HG02678 (cell line): ENCODE measurements around the gene OVAAL.

Experiments used
- ATAC-seq: cut with Tn5 transposase; IDR thresholded peaks from one replicate; pipeline ENCODE4 v1.9.1; 2021; ENCODE audit warnings: mild to moderate bottlenecking, moderate library complexity; ENCODE audit not compliant: unreplicated experiment

Gene OVAAL

GRCh38 chr1:180603223-180603849 is 44.6 kb downstream of the OVAAL start:
- ATAC-seq = no peak

- no peak for ATAC-seq
Measured at GRCh38 chr1:180603850-180604226, 45.1 kb downstream of the OVAAL start.

DNA sequence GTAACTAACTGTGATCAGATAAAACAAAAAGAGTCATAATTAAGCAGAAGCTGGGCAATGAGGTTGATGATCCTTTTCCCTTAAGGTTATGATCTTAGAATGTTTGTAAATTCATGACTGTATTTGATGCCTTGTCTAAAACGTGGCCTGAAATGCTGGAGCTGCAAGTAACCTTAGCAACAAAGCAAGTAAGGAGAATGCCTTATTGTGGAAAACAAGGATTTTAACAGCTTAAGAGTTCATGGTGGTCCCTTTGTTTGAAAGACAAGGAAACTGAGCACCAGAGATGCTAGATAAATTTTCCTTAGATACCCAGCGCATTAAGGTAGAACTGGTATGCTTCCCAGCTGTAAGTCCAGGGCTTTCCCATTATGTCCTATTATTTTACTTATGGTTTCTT is 47.4 kb downstream of the OVAAL start:
- no peak for ATAC-seq

- ATAC-seq = no peak
Measured at GRCh38 chr1:180609643-180610555, 51.1 kb downstream of the OVAAL start.

- no peak for ATAC-seq
Measured at GRCh38 chr1:180610556-180611015, 51.8 kb downstream of the OVAAL start.

DNA sequence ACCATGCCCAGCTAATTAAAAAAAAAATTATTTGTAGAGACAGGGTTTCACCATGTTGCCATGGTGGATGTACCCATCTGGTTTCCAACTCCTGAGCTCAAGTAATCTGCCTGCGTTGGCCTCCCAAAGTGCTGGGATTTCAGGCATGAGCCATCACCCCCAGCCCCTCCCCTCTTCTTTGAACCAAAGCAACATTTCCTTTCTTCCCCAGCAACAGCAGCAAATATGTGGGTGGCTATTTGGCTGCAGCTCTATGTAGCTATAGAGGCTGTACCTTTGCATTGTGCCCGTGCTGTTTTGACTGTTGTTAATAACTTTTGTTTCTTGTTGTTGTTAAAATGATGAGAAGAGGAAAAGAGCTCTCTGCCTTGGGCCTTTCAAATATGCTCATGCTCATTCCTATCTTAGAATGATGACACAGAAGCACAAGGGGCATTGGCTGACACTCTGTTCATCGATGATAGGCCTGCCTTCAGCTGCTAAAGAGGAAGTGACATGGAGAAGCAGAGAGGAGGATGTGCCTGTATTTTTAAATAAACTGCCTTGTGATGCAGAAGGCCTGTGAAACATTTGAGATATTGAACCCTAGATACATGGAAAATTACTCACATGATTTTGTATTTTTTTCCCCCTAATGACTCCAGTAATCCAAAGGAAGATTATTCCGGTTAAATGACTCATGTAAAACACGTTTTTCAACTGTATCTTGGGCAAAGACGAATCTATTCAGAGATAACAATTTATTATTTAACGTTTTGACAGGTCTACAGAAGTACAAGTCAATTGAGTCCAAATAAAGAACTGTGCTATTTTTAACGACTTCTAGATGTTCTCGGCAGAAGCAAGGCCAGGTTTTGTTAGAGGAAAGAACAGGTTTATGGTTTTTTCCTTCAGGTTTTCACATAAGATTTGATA is 52.5 kb downstream of the OVAAL start:
- no peak for ATAC-seq

DNA sequence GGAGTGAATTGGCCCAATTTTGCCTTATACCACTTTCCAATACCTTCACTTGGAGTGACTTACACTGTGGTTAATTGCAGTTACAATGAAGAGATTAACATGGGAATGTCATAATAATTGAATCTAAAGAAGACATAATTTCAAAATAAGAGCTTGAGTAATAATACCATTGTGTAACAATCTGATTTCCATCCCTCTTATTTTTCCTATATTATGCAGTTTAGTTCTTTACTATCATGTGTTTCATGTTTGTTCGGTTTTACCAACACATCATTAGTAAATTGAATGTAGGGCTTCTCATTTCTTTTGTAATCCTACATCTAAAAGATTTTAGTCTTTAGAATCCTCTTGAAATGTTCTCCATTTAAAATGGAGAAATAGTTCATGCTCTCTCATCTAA is 53.9 kb downstream of the OVAAL start:
- ATAC-seq = no peak

DNA sequence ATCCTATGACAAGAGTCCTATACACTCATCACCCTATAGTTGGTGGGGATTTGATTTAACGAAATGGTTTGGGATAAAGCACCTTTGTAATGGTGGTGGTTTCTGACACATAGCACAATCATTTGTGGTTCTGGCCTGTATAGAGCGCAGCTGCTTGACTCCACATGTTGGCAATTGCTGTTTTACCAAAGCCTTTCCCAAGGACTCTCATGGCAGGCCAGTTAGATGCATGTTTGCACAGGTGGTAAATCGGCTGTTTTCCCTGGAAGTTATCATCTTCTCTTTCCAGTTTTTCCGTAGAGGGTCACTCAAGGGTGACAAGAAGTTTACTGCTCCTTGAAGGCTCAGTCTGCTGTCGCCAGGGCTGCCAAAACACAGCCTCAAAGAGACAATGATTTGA is 56.0 kb downstream of the OVAAL start:
- no peak for ATAC-seq

- no peak for ATAC-seq
Measured at GRCh38 chr1:180615493-180616290, 56.9 kb downstream of the OVAAL start.
